AG20443 (cell line): Measurements from ENCODE around the gene GDI1.
"Not testable (repeated sequence)": the region's sequence is repeated elsewhere in the genome, so short reads cannot be mapped to it uniquely, and the experiment has no call there.

Experiments used
- DNase-seq: peaks from one replicate; pipeline ENCODE4 v3.0.0; 2012; ENCODE audit warnings: low spot score, mixed read lengths

Gene GDI1

DNA sequence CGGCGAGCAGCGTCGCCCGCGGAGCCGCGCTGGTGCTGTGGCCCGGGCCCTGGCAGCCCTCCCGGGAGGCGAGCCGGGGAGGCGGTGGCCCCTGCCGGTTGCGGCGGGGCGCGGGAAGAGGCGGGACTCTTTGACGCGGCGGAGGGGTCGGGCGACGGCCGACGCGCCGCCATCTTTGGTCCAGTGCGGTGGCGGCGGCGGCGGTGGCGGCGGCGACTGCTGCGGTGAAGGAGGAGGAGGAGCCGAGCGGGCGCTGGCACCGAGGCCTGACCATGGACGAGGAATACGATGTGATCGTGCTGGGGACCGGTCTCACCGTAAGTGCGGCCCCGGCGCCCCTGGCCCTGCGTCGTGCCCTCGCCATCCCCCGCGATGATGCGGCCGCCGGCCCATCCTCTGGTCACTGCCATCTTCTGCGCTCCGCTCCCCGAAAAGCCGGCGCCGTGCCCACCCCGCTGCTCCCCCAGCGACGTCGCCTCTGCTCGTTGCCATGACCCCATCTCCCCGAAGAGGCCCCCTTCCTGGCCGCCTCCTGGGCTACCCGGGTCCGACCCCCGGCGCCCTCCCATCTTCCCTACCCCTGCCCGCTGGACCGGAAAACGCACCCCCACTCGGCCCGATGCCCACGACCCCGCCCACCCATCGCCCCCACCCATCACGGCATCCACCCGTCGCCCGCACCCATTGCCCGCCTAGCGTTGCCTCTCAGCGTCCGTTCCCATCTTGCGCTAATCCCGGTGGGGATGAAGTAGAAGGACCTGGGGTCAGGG, at the start of gene GDI1:
GDI1 (plus strand) TSS at position 172 of the 770 bp plus-strand sequence; CDS start at position 273, 101 bp downstream.
- peak; percentile 65 for DNase-seq

DNA sequence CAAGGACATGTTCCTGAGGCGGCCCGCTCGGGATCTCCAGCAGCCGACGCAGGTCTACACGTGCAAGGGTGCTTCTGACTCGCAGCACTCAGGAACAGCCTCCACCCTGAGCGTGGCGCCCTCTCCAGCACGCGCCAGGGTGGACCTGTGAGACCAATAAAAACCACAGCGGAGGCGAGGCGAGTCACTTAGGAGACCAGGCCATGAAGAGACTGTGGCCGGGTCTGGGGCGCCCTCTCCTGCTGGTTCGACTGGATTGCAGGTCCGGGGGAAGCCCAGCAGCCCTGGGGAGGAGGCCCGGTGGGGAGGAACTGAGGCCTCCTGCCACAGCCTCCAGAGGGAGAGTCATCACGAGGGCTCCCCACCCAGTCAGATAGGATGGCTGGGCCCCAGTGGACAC, 48.9 kb upstream of the GDI1 start:
- not testable (repeated sequence) for DNase-seq

DNA sequence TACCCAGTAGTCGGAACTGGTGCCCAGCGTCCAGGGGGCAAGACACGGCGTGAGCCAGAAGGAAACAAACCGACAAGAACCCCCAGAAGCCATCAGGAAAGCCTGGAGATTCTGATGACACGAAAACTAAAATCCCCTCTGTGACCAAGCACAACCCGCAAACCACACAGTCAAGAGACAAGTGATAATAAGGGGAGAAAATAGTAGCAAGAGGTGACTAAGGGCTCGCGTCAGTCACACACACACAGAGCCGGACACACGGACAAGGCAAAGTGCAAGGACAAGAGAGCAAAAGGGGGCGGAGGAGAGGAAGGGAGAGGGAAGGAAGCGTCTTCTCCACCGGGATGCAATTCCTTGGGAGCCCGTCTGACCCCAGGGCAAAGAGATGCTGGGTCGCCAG, 48.3 kb upstream of the GDI1 start:
- not testable (repeated sequence) for DNase-seq

DNA sequence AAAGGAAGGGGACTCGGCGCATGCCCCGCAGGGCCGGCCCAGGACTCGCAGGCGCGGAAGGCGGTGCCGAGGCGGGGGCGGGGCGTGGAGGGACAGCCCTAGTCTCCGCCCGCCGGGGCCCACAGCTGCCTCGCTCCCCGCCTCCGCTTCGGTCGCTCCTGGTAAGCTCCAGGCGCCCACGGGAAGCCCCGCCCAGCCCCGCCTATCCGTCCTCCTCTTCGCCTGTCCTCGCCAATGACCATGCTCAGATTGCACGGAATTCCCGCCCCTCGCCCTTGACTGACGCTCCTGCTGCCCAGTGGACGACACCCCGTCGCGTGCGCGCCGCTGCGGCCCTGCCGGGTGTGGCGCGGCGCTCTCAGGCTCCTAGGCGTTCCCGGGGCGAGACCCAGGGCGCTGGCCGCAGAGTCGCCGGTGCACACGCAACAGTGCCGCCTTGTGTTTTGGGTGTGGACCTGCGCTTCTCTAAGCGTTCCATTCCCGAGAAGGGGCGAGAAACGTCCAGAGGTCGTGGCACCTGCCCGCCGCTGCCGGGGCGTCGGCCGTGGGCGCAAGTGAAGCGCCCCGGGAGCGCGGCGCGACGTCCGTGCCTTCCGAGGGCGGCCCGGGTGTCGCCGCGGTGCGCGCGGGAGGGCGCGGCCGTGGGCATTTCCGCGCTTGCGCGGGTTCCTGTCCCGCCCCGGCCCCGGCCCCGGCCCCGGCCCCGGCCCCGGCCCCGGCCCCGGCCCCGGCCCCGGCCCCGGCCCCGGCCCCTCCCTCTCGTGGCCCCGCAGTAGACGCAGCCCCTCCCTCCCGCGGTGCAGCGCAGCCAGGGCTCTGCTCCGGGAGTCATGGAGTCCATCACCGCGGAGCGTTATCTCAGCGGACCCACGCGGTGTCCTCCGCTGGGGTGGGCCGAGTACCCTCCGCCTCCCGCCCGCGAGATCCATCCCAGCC, 46.9 kb upstream of the GDI1 start:
- not testable (repeated sequence) for DNase-seq

DNA sequence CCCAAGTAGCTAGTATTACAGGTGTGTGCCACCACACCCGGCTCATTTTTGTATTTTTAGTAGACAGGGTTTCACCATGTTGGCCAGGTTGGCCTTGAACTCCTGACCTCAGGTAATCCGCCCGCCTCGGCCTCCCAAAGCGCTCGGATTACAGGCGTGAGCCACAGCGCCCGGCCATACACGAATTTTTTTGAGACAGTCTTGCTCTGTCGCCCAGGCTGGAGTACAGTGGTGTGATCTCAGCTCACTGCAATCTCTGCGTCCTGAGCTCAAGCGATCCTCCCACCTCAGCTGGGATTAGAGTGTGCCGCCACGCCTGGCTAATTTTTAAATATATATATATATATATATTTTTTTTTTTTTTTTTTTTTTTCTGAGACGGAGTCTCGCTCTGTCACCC, 40.6 kb upstream of the GDI1 start:
- not testable (repeated sequence) for DNase-seq

DNA sequence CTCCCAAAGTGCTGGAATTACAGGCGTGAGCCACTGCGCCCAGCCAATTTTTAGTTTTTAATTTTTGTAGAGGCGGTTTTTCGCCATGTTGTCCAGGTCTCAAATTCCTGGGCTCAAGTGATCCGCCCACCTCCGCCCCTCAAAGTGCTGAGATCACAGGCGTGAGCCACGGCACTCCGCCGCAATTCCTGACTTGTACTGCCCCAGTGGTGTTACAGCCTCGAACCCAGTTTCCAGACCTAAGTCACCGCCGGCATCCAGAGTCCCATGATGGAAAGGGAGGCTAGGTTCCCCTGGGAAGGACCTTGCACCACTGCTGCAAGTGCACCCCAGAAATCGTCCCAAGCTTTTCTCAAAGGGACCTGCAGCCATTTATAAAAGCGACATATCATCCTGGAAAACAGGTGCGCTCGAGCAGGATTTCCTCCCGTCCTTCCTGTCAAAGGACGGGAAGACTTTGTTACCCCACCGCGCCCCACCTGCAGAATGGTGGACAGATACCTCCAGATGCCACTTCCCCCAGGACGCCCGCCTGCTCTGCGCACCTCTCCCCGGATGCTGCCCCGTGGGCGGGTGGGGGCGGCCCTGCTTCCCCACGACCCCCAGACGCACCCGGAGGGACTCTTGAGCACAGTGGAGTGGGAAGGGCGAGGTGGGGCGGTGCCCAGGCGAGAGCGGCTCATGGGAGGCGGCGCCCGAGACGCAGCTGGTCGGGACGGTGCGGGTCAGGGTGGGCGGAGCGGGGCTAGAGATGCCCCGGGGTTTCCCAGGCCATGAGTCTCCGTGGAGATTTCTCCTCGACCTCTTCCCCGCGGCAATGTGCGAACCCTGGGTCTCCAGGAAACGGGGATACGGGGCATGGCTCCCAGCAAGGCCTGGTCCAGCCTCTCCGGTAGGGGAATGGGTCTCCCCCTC, 39.7 kb upstream of the GDI1 start:
- DNase-seq = peak; percentile 61

DNA sequence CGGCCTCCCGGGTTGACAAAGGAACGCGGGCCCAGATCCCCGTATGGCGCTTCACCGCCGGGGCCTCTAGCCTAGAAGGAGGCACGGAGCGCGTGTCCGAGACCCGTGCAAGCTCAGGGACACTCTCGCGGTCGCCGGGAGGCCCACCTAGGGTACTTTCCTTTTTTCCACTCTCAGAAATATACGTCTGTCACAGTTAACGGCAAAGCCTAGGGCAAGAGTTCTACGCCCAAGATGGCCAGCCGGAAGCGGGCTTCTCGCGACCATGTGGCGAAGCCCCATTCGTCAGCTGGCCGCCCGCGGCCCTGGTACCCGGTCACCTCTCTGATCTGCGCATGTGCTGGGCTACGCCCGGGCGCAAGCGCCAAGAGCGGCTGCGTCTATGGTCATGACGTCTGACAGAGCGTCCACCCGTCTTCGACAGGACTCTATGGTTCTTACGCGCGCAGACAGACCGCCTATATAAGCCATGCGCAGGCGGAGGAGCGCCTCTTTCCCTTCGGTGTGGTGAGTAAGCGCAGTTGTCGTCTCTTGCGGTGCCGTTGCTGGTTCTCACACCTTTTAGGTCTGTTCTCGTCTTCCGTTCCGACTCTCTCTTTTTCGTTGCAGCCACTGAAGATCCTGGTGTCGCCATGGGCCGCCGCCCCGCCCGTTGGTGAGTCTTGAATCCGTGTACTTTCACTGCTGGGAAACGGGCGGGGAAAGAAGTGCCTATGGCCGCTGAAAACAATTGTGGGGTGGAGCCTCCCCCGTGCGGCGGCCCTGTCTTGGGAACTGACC, 38.9 kb upstream of the GDI1 start, which contains the start of gene RPL10:
RPL10 (plus strand) TSS at position 490 of the 780 bp plus-strand sequence; CDS start at position 633, 143 bp downstream.
- DNase-seq = peak; percentile 95

DNA sequence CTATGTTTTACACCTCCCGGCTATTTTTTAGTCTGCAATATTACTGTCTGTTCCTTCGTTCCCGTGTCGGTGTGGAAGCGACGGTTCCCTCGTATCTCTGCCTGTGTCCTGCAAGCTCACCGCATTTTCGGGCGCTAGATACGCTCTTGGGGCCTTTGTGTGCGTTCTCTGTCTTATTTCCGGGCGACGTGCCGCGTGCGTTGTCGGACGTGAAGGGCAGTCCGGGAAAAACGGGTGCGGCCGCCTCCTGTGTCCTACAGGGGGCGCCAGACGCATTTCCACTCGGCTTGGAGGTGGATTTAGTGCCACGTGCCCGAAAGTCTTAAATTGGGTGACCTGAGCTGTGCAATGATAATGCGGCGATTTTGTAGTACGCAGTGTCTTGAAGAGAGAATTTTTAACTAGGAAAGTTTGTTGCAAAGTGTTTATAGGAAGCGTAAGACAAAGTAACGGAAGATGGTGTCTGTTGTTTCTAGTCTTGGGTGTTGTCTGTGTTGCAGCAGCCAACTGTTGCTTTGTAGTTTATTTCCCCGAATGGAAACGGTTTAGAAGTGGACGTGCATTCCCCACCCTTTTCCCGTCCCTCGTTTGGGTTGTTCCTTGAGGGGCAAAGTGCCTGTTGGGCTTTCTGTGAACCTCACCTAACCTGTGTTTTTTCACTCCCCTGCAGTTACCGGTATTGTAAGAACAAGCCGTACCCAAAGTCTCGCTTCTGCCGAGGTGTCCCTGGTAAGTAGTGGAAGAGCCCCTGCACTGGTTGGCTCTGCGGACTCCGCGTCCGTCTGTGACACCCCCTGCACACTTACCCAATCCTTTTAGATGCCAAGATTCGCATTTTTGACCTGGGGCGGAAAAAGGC, 38.1 kb upstream of the GDI1 start:
- DNase-seq = peak; percentile 43

DNA sequence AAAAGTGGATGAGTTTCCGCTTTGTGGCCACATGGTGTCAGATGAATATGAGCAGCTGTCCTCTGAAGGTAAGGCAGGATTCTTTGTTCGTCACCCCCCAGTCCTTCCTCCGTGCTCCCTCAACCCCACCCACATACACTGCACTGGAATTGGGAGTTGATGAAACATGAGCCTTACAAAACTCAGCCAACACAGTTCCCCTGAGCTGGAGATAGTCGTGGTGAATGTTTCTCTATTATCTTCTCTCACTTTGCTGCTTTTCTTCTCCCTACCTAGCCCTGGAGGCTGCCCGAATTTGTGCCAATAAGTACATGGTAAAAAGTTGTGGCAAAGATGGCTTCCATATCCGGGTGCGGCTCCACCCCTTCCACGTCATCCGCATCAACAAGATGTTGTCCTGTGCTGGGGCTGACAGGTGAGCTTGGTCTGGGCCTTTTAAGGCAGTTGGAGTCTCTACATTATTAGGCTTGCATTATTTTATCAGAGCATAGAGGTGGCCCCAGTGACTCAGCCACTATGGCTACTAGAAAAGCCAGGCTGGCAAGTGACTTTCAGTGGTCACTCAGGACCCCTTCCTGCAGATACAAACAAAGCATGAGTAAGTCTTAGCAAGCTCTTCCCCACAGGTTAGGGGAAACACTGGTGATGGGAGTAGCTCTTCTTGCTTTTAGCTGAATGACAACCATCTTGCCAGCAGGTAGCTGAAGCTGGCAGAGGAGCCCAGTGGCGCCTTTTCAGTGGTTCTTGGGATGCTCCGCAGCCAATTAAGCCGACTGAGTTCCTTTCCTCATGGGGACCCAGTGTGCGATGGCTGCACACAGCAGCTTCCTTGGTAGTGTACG, 37.2 kb upstream of the GDI1 start:
- DNase-seq = no peak

DNA sequence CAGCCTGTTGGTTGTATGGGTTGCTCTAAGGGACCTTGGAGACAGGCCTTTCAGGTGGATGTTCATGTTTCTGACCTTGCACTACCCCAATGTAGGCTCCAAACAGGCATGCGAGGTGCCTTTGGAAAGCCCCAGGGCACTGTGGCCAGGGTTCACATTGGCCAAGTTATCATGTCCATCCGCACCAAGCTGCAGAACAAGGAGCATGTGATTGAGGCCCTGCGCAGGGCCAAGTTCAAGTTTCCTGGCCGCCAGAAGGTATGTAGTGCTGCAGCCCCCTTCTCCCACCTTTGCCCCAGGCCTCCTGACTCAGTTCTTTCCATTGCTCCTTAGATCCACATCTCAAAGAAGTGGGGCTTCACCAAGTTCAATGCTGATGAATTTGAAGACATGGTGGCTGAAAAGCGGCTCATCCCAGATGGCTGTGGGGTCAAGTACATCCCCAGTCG, 36.6 kb upstream of the GDI1 start:
- not testable (repeated sequence) for DNase-seq

DNA sequence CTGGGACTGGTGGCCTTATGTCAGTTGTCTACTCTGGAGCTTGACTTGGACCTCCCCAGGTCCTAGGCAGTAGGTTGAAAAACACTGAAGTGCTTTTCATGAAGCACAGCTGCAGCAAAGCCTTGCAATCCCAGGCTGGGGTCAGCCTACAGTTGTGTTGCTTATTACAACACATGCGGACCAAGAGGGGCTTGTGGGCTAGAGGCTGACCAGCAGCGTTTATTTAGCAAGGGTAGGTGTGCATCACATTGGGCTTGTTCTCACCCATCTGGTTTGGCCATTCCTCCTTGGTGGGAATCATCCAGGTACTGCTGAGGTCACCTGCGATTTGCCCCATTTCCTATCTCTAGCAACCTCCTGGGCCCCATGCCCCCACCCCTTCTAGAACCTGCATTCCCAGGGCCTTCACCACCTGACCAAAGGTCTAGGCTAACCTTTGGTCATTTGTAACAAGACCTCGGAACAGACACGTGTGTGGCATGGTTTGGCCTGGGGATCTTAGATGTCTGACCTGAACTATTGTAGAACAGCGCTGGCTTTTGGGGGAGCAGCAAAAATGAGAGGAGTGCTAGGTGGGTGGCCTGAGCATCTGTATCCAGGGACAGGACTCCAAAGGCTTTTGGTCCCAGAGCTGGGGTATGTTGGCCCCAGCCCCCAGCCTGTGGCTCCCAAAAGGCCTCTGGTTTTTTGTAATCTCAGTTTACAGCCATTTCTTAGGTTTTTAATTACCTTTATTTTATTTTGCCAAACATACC, 35.7 kb upstream of the GDI1 start:
- no peak for DNase-seq

DNA sequence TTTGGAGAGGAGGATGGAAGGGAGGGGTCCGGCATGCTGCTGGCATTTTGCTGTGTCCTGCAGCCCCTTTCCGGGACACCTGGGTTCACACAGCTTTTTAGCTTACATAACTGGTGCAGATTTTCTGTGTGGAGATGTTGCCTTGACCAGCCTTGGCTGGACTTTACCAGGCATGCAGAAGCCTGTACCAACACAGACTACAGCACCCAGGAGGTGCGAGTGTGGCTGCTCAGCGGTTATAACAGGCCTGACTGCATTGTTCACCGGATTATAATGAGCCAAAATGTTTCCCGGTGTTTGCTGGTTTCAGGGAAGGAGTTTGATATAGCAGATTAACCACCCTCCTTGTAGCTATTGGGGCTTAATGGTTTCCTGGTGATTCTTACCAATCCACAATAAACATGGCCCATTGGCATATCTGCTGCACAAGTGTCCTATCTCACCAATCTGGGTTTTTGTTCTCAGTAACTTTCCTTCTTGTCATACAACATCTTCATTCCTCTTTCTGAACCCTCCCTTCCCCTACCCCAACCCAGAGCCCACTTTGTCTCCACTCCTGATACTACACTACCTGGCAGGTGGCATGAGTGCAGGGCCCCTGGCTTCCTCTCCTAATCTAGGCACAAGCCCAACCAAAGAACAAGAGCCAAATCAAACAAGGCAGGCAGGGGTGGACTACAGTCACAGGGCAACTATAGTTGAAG, 34.9 kb upstream of the GDI1 start:
- DNase-seq = no peak

DNA sequence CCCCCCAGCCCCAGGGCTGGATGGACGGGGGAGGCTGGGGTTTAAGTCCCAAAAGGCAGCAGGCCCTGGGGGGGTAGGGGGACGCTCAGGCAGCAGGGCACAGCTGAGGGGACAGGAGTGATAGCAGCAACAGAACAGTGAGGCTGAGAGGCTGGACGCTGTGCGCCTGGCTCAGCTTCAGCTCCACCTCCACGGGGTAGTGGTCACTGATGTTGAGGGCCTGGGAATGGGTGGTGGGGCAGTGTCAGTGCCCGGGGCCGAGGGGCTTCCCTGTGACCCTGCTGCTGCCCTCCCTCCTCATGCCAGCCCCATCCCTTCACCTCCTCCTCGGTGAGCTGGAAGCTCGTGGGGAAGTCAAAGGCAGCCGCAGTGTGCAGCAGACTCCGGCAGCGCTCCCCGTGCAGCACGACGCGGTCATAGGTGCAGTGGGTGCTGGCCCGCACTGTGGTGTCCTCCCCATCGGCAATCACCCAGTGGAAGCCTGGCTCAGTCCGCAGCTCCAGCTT, 34.3 kb upstream of the GDI1 start:
- no peak for DNase-seq

DNA sequence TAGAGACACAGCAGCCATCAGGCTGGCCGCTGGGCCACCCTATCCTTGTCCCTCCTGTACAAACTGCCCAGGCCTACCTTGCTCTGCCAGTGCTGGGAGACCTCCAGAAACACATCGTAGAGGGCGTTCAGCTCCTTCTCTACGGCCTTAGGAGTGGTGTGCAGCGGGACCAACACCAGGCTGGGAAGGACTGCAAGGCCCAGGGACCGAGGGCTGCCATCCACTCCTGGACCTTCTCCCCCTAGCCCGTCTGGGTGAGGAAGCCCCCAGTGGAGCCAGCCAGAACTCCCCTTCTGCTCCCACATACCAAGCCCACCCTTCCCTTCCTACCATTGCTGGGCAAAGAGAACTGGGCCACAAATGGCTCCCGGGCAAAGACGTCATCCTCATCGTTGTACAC, 33.8 kb upstream of the GDI1 start:
- no peak for DNase-seq

DNA sequence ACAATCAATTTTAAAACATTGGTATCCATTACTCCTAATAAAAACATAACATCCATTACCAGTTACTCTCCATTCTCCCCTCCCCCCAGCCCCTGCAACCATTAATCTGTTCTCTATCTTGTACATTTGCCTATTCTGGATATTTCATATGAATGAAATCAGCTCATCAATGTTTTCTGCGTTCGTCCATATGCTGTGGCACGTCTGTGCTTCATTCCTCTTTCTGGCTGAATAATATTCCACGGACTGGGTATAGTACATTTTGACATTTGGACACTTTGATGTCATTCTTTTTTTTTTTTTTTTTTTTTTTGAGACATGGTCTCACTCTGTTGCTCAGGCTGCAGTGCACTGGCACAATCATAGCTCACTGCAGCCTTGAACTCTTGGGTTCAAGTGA, 33.1 kb upstream of the GDI1 start:
- DNase-seq = no peak

DNA sequence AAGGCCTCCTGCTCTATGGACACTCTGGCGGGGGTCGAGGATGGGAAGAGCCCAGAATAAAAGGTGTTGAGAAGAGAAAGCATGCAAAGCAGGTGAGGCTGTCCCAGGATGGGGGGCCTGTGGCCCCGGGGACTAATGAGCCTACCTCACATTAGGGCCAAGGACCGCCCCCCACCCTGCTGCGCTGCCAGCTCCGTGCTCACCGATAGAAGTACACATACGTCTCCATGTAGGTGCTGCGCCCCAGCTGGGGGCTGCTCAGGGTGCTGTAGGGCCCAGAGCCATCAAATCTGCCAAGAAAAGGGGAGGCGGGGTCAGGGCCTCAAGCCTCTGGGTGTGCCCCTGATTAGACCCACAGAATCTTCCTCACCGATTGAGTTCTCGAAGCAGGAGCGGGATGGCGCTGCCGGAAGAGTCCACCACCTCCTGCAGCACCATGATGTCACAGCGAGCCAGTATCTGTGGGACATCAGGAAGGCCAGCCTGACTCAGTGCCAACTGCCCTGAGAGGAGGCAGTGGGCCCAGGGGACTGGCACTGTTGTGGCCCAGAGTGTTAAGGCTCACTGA, 32.2 kb upstream of the GDI1 start:
- DNase-seq = no peak

DNA sequence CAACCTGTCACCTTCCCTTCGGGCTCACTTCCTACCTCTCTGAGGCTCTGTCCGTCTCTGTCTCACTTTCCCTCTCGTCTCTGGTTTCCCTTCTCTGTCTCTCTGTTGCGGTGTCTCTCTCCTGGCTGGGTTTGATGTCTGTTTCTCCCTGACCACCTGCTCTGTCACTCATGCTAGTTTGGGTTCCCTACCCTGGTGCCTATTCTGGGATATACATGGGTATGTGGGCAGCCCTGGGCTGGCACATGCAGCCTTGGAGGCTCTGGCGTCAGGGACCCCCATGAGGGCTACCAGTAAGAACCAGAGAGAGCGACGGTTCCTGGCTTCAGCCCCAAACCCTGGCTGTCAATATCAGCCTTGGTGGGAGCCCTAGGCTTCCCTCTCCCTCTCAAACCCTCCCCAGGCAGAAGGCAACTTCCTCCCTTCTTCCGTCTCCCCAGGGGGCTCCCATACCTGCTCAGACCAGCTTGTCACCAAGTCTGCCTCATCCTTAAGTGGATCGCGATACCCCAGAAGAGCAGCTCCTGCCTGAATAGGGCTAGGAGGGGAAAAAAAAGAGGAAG, 28.2 kb upstream of the GDI1 start:
- DNase-seq = no peak
